GM18520 (cell line): ENCODE results near the gene SLC46A2.

Experiments used
- ATAC-seq: cut with Tn5 transposase; IDR thresholded peaks from one replicate; pipeline ENCODE4 v1.9.1; 2021; ENCODE audit not compliant: unreplicated experiment

Gene SLC46A2, protein sequence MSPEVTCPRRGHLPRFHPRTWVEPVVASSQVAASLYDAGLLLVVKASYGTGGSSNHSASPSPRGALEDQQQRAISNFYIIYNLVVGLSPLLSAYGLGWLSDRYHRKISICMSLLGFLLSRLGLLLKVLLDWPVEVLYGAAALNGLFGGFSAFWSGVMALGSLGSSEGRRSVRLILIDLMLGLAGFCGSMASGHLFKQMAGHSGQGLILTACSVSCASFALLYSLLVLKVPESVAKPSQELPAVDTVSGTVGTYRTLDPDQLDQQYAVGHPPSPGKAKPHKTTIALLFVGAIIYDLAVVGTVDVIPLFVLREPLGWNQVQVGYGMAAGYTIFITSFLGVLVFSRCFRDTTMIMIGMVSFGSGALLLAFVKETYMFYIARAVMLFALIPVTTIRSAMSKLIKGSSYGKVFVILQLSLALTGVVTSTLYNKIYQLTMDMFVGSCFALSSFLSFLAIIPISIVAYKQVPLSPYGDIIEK

DNA sequence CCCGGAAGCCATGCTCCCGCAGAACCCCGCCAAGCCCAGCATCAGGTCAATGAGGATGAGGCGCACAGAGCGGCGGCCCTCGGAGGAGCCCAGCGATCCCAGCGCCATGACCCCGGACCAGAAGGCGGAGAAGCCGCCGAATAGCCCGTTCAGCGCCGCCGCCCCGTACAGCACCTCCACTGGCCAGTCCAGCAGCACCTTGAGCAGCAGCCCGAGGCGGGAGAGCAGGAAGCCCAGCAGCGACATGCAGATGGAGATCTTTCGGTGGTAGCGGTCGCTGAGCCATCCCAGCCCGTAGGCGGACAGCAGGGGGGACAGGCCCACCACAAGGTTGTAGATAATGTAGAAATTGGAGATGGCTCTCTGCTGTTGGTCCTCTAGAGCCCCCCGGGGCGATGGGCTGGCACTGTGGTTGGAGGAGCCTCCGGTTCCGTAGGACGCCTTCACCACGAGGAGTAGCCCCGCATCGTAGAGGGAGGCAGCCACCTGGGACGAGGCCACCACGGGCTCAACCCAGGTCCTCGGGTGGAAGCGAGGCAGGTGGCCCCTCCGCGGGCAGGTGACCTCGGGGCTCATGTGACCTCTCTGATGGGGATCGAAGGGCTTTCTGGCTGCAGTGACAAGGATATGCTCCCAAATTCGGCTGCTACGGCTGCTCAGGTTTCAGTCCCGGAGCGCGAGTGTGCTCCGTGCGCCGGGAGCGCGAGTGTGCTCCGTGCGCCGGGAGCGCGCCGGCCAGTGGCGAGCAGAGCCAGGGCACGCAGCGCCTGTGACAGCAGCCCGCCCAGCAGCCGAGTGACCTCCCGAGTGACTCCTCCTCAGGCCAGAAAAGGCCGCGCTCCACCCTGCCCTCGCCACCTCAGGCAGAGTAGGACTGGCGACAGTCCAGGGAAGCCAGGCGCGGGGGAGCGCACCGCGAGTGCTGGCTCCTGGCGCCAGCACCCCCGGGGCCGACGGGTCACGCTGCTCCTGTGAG is at the start of gene SLC46A2:
TSS of gene SLC46A2 (minus strand) at position 771 of the 976 bp plus-strand sequence. CDS start at position 576, 195 bp downstream.
- ATAC-seq = no peak

DNA sequence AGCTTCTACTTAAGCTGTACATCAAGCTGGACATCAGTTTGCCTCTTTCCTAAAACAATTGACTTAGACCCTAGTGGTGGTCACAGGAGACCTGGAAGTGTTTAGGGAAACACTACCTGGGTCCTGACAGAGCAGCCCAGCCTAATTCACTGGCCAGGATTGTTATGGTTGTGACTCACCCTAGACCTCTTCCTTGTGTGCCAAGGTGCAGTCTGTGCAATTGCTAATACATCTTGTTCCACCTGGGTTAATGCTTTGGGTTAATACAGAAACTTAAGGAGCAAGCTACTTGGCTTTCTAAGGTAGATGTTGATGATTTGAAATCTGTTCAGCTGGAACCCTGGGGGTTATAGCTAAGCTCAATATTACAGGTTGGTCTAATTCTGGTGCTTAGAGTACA is 48.7 kb upstream of the SLC46A2 start:
- ATAC-seq = no peak

DNA sequence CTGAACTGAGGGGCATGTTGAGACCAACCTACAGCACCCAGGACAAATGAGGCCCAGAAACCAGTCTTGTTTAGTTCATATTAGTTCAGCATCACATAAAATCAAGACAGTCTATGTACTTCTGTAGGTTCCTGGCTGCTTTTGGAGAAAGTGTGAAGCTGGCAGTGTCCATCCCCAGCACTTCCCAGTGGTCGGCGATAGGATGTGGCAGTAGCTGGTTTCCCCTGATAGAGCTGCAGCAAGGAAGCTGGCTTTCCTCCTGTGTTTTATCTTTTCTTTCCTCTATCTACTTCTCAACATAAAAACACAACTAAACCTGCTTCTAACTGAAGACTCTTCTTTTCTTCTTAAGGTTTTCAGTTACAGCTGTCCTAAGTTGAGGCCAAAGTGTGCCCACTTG is 43.0 kb upstream of the SLC46A2 start:
- ATAC-seq = no peak

DNA sequence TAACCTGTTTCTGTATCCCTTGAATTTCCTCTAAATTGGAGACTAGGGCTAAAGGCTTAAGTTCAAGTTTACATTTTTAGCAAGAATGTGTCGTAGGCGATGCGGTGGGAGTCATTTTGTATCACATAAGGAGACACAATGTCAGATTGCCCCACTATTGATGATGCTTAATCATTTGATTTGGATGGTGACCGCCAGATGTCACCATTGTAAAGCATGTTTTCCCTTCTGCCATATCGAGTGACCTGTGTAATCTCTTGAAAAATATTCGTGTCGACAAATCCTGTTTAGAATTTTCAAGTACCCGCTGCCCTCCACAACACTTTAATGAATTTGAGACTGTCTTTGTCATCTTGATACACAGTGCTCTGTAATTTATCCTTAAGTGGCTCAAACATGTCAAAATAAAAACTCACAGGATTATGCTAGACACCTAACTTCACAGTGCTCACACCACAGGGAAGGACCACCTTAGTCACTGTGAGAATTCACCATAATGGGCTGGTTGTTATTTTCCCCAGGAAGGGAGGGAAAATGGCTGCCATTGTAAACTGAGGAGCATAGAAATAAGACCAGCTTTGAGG is 34.5 kb upstream of the SLC46A2 start:
- no peak for ATAC-seq

DNA sequence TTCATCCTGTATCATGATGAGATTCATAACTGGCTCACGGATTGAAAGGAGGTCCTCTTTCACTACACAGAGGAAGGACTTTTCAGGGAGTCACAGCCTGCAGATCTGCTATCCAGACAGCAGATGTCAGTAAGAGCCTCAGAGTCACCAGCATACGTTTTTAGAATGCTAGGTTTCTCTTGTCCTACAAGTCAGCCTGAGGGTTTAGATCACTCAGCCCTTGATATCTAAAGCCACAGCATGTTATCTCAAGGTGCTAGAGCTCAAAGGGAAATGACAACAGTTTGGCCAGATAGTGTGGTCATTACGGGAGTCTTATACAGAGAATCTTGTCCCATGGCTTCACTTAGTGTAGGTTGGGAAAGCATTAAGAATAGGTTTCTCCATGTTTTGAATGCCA is 30.9 kb upstream of the SLC46A2 start:
- no peak for ATAC-seq

DNA sequence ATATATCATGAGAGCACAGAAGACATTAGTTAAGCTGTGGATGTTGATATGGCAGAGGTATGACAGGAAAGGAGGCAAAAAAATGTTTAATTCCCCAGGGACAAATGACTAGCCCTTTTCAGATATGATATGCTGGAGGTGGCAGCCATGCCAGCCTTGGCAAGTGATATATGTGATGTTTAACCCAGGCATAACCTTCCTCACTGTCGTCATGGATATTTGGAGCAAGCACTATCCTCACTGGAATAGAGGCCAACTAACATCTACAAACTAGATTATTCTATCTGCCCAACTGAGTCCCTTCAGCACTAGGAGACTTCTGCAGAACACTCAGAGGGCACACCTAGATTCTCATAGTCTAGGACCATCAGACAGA is 27.3 kb upstream of the SLC46A2 start:
- no peak for ATAC-seq

DNA sequence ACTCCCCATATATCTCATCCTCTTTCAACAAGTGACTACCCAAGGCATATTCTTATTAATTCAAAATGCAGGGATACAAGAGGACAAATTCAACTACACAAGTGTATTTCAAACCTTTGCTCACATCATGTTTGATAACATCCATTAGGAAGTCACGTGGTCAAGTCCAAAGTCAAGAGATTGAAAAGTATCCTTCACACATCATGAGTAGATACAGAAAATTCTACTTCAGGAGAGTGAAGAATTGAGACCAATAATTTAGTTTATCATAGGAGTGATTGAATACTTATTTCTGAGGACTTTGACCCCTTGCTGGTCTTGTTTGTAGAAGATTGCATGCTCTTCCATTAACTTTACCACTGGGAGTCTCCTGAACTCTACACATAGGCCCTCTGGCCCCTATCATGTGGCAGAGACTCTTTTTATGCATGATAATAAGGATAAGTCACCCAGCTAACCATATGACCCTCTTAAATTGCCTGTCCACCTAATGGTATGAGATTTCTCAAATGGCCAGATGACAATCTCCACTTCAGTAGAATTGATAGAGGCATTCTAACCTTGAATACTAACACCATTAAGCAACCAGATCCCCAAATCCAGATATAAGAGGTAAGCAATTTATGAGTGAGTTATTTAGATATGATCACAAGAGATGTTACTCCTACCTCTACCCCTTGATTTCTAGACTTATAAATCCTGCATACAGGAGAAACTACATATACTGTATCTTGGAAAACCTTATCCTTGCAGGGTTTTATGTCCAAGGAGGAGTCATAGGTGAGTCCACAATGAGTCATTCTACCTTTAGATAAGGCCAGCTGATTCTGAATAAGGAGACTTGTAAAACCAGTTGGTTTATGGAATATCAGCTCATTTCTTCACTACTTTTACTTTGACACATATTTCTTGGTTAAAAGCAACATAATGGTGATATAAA is 26.6 kb upstream of the SLC46A2 start:
- ATAC-seq = no peak

DNA sequence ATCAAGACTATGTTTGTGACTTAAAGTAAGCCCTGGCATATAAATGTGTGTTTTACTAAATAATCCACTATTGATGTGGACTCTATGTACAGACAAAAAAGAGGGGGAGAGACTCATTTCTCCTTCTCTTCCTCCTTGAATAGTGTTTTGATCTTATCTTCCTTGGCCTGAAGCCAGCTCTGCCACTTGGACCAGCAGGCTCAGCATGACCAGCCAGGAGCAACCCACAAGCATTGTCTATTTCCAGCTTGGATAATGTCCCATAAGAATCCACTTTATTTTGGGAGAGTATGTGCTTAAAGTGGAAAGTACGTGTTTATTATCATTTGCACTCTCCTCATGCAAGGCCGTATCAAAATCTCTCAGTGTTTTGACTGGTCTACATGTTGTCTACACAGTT is 23.8 kb upstream of the SLC46A2 start:
- ATAC-seq = no peak

DNA sequence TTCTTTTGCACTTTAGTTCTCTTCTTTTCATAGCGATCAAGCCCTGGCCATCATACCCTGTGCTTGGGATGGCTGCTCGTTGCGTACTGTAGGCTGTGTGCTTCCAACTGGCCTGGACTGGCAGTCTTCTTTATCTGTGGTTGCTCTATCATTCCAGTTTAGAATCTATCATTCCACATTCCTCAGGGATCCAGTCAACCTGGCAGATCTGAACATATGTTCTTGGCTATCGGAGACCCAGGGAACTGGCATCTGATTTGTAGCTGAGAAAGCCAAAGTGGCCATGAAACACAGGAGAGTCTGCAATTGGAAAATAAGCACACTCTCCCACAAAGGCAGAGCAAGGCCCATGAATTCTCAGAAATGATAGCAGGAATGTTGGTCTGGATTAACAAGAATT is 22.6 kb upstream of the SLC46A2 start:
- ATAC-seq = no peak

DNA sequence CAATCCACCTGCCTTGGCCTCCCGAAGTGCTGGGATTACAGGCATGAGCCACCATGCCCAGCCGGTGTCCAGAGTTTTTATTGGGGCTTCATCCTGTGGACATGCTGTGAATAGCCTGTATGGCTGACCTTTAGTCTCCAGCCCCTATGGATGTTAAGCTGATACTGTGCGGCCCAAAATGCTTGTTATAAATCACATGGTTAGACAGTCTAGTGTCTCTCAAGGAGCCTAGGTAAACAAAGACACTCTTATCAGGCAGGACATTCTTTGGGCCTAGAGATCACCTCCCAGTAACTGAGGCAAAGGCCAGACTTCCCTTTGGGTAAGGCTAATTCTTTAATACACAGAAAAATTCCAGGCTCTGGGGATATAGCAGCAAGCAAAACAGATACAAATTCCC is 22.0 kb upstream of the SLC46A2 start:
- no peak for ATAC-seq

DNA sequence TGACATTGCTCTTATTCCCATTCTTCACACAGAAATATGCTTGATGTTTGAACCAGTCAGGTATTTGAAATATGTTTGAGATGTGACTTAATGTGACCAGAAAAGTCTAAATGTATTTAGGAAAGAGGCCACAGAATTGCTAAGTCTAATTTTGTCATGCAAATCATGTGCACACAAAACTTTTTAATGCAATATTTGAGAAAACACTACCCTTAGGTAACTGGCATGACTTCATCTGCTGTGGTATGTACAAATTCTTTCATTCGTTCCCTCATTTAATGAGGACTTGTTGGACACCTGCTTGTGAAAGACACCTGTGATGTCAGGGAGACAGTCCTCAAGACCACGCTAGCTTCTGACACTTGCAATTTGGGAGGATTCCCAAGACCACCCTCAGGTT is 21.1 kb upstream of the SLC46A2 start:
- no peak for ATAC-seq

DNA sequence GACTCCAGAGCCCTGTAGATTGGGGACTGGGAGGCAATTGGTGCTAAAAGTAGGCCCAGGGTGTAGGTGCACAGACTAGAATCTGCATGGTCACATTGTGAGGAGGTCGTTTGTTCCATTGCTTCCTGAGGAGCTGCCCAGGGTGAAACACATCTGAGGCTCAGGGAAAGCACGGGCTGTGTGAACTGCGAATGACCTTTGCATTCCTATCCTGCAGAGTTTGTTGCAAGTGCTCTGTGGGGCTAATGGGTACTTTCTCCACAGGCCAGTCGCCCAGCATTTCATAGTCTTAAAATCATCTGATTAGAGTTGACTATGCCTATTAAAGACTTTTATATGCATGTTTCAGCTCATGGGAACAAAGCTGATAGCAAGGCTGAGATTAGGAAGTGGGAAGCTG is 14.4 kb upstream of the SLC46A2 start:
- ATAC-seq = no peak

DNA sequence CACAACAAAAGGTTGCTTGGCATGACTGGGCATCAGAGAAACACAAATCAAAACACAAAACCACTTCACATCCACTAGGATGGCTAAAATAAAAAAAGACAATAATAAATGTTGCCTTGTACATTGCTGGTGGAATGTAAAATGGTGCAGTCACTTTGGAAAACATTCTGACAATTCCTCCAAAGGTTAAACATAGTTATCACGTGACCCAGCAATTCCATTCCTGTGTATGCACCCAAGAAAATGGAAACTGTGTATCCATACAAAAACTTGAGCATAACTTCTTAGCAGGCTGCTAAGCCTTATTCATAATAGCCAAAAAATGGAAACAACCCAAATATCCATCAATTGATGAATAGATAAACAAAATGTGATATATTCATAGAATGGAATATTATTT is 10.2 kb upstream of the SLC46A2 start:
- no peak for ATAC-seq

DNA sequence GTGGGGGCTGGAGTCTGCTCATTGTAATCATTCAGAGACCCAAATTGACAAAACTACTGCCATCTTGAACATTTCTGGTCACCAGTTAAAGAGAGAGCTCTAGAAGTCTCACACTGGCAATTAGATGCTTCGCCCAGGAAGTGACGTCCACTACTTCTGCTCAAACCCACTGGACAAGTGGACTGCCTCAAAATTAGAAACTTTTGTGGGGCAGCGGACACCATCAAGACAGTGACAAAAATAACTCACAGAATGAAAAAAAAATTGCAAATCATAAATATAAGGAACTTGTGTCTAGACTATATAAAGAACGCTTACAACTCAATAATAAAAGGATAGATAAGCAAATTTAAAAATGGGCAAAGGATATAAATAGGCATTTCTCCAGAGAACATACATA is 9.8 kb upstream of the SLC46A2 start:
- ATAC-seq = no peak

DNA sequence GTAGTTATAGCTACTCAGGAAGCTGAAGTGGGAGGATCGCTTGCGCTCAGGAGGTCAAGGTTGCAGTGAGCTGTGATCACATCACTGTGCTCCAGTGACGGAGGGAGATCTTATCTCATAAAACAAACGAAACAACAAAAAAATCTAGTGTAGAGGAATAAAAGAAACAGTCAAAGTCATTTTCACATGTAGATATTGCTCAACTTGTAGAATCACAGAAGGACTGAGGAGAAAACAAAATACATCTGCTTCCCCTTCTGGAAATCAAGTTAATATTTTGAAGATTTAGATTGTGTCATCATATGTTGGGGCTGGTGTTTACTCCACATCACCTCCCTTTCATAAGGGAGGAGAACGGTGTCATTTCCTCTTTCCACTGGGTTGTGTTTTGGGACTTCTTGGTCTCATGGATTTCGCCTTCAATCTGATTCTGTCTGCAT is 8.2 kb upstream of the SLC46A2 start:
- no peak for ATAC-seq

DNA sequence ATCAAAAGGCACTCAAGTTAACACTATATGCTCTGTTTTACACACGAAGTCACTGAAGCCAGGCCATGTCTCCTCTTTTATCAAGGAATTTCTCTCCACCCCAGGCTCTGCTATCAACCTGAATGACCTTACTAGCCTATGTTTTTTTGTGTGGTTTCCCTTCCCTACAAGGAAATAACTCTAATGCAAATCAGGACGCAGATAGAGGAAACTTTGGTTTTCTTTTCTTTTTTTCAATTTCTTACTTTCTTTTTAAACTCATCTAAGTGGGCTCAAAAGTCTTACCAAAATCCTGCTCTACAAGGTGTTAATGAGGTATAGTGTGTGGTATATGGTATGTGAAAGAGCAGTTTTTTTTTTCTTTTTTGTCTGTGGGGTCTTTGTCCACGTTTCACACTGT is 5.5 kb upstream of the SLC46A2 start:
- ATAC-seq = no peak

DNA sequence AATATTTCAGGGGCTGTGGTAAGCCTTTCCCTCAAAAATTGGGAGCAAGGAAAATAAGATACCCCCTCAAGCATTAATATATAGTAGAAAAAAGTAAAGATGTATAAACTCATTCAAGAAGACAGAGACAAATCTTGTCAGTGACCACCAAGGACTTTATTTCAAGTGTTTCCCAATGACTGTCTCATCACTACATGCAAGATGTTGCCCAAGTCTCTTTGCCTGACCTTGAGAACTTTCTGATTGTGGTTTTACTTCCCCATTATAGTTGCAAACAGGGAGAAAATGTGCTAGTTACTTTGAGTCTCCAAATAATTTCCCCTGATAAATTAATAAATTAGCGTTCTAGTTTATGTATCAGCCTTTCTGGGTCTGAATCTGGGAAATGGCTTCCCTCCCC is 4.0 kb upstream of the SLC46A2 start:
- no peak for ATAC-seq

DNA sequence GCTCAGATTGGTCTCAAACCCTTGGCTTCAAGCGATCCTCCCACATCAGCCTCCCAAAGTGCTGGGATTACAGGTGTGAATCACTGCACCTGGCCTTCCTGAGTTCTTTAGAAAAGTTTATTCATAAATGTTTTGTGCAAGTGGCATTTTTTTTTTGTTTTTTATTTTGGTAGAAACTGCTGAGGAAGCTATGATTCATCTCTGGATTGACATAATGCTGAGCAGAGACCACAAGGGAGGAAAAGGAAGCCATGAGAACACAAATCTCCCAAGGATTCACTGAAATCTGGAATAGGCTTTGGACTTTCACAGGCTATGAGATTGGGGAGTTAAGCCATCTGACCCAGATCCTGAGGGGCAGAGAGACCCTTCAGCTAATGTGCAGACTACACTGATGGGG is 3.4 kb upstream of the SLC46A2 start:
- no peak for ATAC-seq

DNA sequence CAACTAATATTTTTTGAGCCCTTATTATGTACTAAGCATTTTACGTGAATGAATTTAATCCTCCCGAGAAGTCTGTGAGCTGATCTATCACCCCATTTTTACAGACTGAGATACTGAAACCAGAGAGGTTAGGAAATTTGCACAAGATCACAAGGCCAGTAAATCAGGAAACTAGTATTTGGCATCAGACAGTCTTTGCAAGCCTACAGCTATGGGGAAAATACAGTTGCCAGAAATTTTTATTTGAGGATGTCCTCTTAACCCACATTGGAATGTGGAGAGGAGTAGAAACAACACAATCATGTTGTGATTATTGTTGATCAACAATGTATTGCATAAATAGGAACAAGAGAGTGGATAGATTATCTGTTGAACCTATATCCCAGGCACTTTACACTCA is 2.3 kb upstream of the SLC46A2 start:
- ATAC-seq = no peak

DNA sequence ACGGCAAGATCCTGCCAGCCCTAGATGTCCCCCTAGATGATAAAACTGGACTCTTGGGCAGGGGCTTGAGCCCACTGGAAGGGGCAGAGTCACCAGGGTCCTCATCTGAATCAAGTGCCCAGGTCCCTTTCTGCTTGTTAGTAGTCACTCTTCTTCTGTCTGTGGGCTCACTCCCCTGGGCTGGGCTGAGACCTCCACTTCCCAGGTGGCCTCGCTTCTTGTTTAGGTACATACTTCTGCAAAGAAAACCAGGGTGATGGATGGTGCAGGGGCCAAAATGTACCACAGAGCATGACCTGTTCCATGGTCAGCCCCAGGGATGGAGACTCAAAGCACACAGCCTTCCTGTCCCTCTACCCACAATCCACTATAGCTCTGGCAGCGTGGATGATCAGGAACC is 845 bp upstream of the SLC46A2 start:
- no peak for ATAC-seq
